ENCODE data around the gene PIEZO1.
"Not testable (repeated sequence)": the region's sequence is repeated elsewhere in the genome, so short reads cannot be mapped to it uniquely, and the experiment has no call there.

Gene PIEZO1

GRCh38 chr16:88677721-88678120 is 107.3 kb downstream of the PIEZO1 start:
- H3K4me1 ChIP-seq (ENCODE audit: insufficient read depth, low read length): no peaks in the 10 kb centered on the region; the same call in 1 of the 2 replicates
- no peak overlapping the region for H3K9ac ChIP-seq (ENCODE audit: low read depth, low read length)
- no peaks in the 10 kb centered on the region for H3K36me3 ChIP-seq (ENCODE audit: insufficient read depth, low read length)
- no peaks in the 10 kb centered on the region for H3K9me3 ChIP-seq (ENCODE audit: control insufficient read depth, insufficient read depth, low read length)

- Histone ChIP-seq H3K9ac (ENCODE audit: low read depth, low read length) (no peak overlapping the region), H3K4me1 (ENCODE audit: insufficient read depth, low read length) (no peaks in the 10 kb centered on the region; the same call in 1 of the 2 replicates), H3K36me3 (ENCODE audit: insufficient read depth, low read length) (no peaks in the 10 kb centered on the region), H3K9me3 (ENCODE audit: control insufficient read depth, insufficient read depth, low read length) (no peaks in the 10 kb centered on the region)
Measured at GRCh38 chr16:88676502-88677242, 108.3 kb downstream of the PIEZO1 start.

GRCh38 chr16:88673716-88674379 is 111.2 kb downstream of the PIEZO1 start:
- H3K9me3 ChIP-seq (ENCODE audit: control insufficient read depth, insufficient read depth, low read length): no peaks in the 10 kb centered on the region
- no peaks in the 10 kb centered on the region; the same call in 1 of the 2 replicates for H3K4me1 ChIP-seq (ENCODE audit: insufficient read depth, low read length)
- H3K36me3 ChIP-seq (ENCODE audit: insufficient read depth, low read length): no peaks in the 10 kb centered on the region
- H3K9ac ChIP-seq (ENCODE audit: low read depth, low read length): no peak overlapping the region

GRCh38 chr16:88672776-88673175 is 112.2 kb downstream of the PIEZO1 start:
- Histone ChIP-seq H3K9me3 (ENCODE audit: control insufficient read depth, insufficient read depth, low read length) (no peaks in the 10 kb centered on the region), H3K36me3 (ENCODE audit: insufficient read depth, low read length) (no peaks in the 10 kb centered on the region), H3K4me1 (ENCODE audit: insufficient read depth, low read length) (no peaks in the 10 kb centered on the region; the same call in 1 of the 2 replicates), H3K9ac (ENCODE audit: low read depth, low read length) (no peak overlapping the region)

- H3K9ac ChIP-seq (ENCODE audit: low read depth, low read length): no peak overlapping the region
- no peaks in the 10 kb centered on the region; the same call in 1 of the 2 replicates for H3K4me1 ChIP-seq (ENCODE audit: insufficient read depth, low read length)
- H3K9me3 ChIP-seq (ENCODE audit: control insufficient read depth, insufficient read depth, low read length): no peaks in the 10 kb centered on the region
- no peaks in the 10 kb centered on the region for H3K36me3 ChIP-seq (ENCODE audit: insufficient read depth, low read length)
Measured at GRCh38 chr16:88671806-88672205, 113.2 kb downstream of the PIEZO1 start.

- no peak overlapping the region for H3K9ac ChIP-seq (ENCODE audit: low read depth, low read length)
- no peaks in the 10 kb centered on the region; the same call in 1 of the 2 replicates for H3K4me1 ChIP-seq (ENCODE audit: insufficient read depth, low read length)
- no peaks in the 10 kb centered on the region for H3K9me3 ChIP-seq (ENCODE audit: control insufficient read depth, insufficient read depth, low read length)
- H3K36me3 ChIP-seq (ENCODE audit: insufficient read depth, low read length): no peaks in the 10 kb centered on the region
Measured at GRCh38 chr16:88669980-88670379, 115.0 kb downstream of the PIEZO1 start.

- H3K4me1 ChIP-seq (ENCODE audit: insufficient read depth, low read length); H3K9ac ChIP-seq (ENCODE audit: low read depth, low read length); H3K9me3 ChIP-seq (ENCODE audit: control insufficient read depth, insufficient read depth, low read length); H3K36me3 ChIP-seq (ENCODE audit: insufficient read depth, low read length): not testable (repeated sequence)
Measured at GRCh38 chr16:88669493-88669892, 115.5 kb downstream of the PIEZO1 start.

- Histone ChIP-seq H3K9ac (ENCODE audit: low read depth, low read length) (no peak overlapping the region), H3K9me3 (ENCODE audit: control insufficient read depth, insufficient read depth, low read length) (no peaks in the 10 kb centered on the region), H3K36me3 (ENCODE audit: insufficient read depth, low read length) (no peaks in the 10 kb centered on the region), H3K4me1 (ENCODE audit: insufficient read depth, low read length) (no peaks in the 10 kb centered on the region)
Measured at GRCh38 chr16:88667461-88667860, 117.6 kb downstream of the PIEZO1 start.

GRCh38 chr16:88665570-88665969 is 119.5 kb downstream of the PIEZO1 start:
- Histone ChIP-seq H3K36me3 (ENCODE audit: insufficient read depth, low read length) (no peaks in the 10 kb centered on the region), H3K9ac (ENCODE audit: low read depth, low read length) (no peak overlapping the region), H3K4me1 (ENCODE audit: insufficient read depth, low read length) (no peaks in the 10 kb centered on the region), H3K9me3 (ENCODE audit: control insufficient read depth, insufficient read depth, low read length) (no peaks in the 10 kb centered on the region)

All from ES-I3 (cell line).